Measurements from ENCODE around the gene HMG20A. TPM values are rescaled to one million over a fixed set of nuclear protein-coding genes. Genes with fewer than 3 reads are reported as not detected.

HMG20A gene
- total and polyA plus RNA-seq, 9 of the 15 experiments (the other 6 are each of a cell fraction or from before 2014, with no cell fraction given), result 25.0 to 68.1 (median 38.9) TPM

- 0 out of 3 replicates have a peak, but pooled peaks have one; percentile 29 for ATAC-seq
- intact Hi-C loops (cut with micrococcal nuclease), result no loop called here
- no peak overlapping the region for H3K4me3 ChIP-seq
- 20% methylated on average over 7 of the region's 7 CpGs for WGBS (ENCODE audit: insufficient coverage, low coverage, missing lambda C conversion rate)
- no peak overlapping the region for H3K27ac ChIP-seq (ENCODE audit: extremely low read depth, low read depth, low read length)
- DNase-seq (ENCODE audit: extremely low read depth in 1 of 4, low spot score in 3 of 4), result peak in 1 of 4 experiments; percentile 12
- H3K4me1 ChIP-seq (replicated peaks in 1 of 2; ENCODE audit: control insufficient read depth in 2 of 2, insufficient read depth in 2 of 2, low read length in 2 of 2), result peaks cover 5 to 6% of the 10 kb centered on the region in 2 experiments; a peak in 3 of 5 replicates
- no peak overlapping the region for H3K9ac ChIP-seq (ENCODE audit: insufficient read depth in 1 of 2, low read depth in 2 of 2, low read length in 2 of 2)
- H2AFZ ChIP-seq (ENCODE audit: low read depth, low read length), result no peak overlapping the region
- no peak overlapping the region for H3K4me2 ChIP-seq (ENCODE audit: insufficient read depth, low read length)
- no peaks in the 10 kb centered on the region for H3K36me3 ChIP-seq (ENCODE audit: control insufficient read depth, insufficient read depth, low read length)
- peak; percentile 32 for FAIRE-seq
- in situ Hi-C loops (cut with MboI), result loop anchor here (5.0 to 10.0 kb wide), 2 partner anchors 310 to 478 kb away; no protein-coding TSS in a partner anchor
- peaks cover 0 to 11% of the 10 kb centered on the region in 2 experiments; a peak in 3 of 5 replicates for H3K27me3 ChIP-seq (ENCODE audit: control insufficient read depth in 2 of 2, insufficient read depth in 2 of 2, low read length in 2 of 2)
- CTCF ChIA-PET (ENCODE audit: low intra/inter-chr PET ratio), result no interaction called here
- H4K20me1 ChIP-seq (replicated peaks; ENCODE audit: control insufficient read depth, insufficient read depth, low read length), result no peaks in the 10 kb centered on the region; the same call in 1 of the 2 replicates
- no peaks in the 10 kb centered on the region for H3K9me1 ChIP-seq (ENCODE audit: control insufficient read depth, insufficient read depth, low read length)
- BruUV-seq (replicated peaks), result no TSS peak
- no peaks in the 10 kb centered on the region for H3K9me3 ChIP-seq (replicated peaks; ENCODE audit: control insufficient read depth, insufficient read depth, low read depth, low read length)
- POLR2A ChIA-PET, result interaction anchor here (0.8 kb wide), 1 partner anchor 1682 kb away, joined by 3 read pairs; no protein-coding TSS in a partner anchor
- H3K79me2 ChIP-seq (ENCODE audit: control insufficient read depth, insufficient read depth, low read length), result no peaks in the 10 kb centered on the region
- TF ChIP-seq L3MBTL2 (IDR thresholded peaks at IDR 0.05), result peak; percentile 68
- no peak for TF ChIP-seq FUS (optimal IDR thresholded peaks at IDR 0.05; ENCODE audit: low read depth, low read length)
- TF ChIP-seq HNRNPH1 (optimal IDR thresholded peaks at IDR 0.05; ENCODE audit: low read depth, low read length), result no peak
- TF ChIP-seq REST (IDR thresholded peaks at IDR 0.05; ENCODE audit: borderline replicate concordance), result peak; percentile 12; the same call in 1 of the 2 replicates
- TF ChIP-seq REST (CRISPR knock-in tag; IDR thresholded peaks at IDR 0.05; ENCODE audit: low read depth), result no peak
- no peak for TF ChIP-seq EP300 (IDR thresholded peaks at IDR 0.05; ENCODE audit: low read length)
- no peak for TF ChIP-seq MCM2 (IDR thresholded peaks at IDR 0.05; ENCODE audit: low read depth)
- no peak for TF ChIP-seq TFAM (CRISPR knock-in tag; conservative IDR thresholded peaks at IDR 0.05)
- no peak for TF ChIP-seq SIN3A (IDR thresholded peaks at IDR 0.05; ENCODE audit: borderline replicate concordance in 2 of 2, control insufficient read depth in 1 of 2, low read depth in 2 of 2, low read length in 2 of 2)
- no peak for TF ChIP-seq KDM2B (CRISPR knock-in tag; IDR thresholded peaks at IDR 0.05)
- TF ChIP-seq POU5F1 (IDR thresholded peaks at IDR 0.05; ENCODE audit: borderline replicate concordance, low read depth, low read length, partially characterized antibody), result no peak
- TF ChIP-seq HNRNPL (IDR thresholded peaks at IDR 0.05; ENCODE audit: low read depth, low read length), result no peak
These were observed 81.8 kb downstream of the HMG20A start for GRCh38 chr15:77502379-77503095.
